HG02678 (cell line): Measurements from ENCODE around the gene ECE1.
A peak's percentile ranks its signal among the peaks of the same experiment; 100 is the strongest.

ENCODE experiments used
- ATAC-seq: cut with Tn5 transposase; IDR thresholded peaks from one replicate; pipeline ENCODE4 v1.9.1; 2021; ENCODE audit warnings: mild to moderate bottlenecking, moderate library complexity; ENCODE audit not compliant: unreplicated experiment

The ECE1 gene

DNA sequence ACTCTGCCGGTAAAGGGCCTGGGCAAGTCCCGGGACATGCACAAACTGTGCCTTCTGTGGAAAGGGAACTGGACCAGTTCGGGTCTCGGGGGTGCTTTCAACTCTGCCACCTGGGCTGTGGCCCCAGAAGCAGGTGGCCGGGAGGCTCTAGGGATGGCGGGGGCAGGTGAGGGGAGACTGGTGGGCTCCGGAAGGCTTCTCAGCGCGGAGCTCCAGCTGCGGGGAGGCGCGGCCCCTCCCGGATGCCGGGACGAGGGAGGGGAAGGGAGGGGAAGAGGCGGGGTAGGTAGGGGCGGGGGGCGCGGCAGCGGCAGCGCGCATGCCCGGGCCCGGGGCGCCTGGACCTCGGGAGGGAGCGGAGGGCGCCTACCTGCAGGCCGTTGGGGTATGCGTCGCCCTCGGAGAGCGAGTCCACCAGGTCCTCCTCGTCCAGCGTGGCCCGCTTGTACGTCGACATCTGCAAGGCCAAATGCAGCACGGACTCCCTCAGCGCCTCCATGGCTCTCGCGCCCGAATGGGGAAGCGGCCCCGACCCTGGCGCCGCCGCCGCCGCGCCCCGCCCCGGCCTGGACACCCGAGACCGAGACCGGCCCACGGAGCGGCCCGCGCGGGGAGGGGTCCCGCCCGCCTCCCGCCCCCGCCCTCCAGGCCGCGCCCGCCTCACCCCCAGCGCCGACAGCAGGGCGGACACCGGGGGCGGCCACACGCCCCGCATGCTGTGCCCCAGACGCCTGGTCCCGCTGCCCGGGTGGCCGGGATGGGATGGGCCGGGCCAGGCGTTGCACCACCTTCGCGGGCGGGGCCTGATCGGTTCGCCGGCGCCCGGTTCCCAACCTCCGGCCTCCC is at the start of gene ECE1:
ECE1 (minus strand) TSS at position 764 of the 846 bp plus-strand sequence; CDS start at position 715, 49 bp downstream.
- no peak for ATAC-seq

DNA sequence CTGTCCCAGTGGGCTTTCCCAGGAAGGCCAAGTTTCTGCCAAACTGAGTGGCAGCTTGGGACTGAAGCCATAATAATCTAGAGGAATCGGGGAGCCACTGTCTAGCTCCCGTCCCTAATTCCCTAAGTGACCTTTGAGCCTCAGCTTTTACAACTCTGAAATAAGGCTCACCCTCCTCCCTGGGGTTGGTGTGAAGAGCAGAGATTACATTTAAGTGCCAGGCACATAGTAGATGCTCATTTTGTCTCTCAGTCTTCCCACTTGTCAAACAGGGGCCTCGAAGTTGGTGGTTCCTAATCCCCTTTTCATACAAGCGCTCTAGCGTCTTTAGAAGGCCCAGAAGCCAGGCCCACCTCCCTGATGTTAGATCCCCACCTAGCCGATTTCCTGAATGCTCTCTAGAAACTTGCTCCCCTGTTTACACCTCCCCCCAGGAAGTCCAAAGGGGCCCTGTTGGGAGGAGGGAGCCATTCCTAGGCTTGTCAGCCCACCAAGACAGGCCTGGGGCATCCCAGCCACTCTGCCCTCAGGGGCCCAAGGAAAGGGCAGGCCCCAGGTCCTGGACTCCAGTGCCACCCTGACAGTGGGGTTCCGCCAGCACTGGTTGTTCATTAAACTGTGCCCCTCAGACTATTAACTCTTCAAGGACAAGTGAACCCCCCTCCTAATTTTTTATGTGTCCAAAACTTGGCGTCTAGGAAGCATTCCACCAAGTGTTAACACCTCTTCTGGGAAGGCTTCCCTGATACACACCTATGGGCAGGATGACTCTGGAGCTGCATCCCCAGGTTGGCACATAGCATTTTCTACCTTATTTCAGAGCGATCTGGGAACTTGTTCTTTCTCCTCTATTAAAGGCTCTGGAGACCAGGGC is 49.3 kb upstream of the ECE1 start:
- ATAC-seq = no peak

DNA sequence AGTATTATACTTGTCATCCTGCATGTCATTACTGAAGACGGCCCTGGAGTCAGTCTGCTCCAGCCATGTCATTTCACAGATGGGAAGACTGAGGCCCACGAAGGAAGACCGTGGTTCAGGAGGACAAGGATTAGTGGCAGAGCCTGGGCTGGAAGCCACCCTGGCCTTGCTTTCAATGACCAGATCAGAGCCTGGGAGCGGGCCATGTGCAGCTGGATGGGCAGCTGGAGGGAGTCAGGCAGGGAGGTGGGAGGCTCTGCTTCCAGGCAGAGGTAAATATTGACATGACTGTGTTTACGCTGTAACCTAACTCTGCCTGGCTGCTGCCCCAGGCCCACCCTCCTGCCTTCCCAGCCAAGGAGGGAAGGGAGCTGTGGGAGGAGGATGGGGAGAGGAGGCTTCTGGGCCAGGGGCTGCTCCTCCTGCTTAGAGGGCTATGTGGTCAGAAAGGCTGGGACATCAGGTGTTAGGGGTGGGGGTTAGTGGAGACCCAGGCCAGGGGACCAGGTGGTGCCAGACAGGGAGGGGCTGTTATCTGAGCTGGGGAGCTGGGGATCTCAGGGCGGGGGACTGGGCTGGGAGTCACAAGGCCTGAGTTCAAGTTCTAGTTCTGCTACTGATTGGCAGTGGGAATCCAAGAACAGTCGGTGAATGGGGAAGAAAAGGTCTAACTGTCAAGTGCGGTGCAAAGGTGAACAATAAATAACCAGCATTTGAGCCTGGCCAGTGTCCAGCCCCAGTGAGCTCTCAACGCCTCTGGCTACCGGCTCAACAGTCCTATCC is 48.5 kb upstream of the ECE1 start:
- no peak for ATAC-seq

DNA sequence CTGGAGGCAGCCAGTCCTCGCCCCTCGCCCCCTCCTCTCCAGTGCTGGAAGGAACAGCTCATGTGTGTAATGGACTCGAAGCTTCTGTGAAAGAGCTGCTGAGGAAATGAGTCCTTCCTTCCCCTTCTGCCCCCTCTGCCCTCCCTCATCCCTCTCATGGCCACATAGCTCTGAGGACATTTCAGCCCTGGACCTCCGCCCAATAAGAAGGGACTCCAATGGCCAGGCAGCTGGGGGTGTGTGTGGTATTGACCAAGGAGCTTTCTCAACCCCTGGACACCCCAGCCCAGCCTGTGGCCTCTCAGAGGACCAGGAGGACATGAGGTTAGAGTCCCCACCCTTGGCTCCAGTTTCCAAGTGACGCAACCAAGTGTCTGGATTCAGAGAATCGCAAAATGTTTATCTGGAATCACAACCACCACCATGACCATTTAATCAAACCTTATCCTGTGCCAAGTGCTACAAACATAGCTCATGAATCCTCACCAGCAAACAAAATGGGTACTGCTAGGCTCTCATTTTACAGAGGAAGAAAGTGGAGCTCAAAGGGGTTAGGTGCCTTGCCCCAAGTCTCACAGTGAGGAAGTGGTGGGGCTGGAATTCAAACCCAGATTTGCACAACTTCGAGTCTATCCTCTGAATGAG is 47.8 kb upstream of the ECE1 start:
- ATAC-seq = no peak

DNA sequence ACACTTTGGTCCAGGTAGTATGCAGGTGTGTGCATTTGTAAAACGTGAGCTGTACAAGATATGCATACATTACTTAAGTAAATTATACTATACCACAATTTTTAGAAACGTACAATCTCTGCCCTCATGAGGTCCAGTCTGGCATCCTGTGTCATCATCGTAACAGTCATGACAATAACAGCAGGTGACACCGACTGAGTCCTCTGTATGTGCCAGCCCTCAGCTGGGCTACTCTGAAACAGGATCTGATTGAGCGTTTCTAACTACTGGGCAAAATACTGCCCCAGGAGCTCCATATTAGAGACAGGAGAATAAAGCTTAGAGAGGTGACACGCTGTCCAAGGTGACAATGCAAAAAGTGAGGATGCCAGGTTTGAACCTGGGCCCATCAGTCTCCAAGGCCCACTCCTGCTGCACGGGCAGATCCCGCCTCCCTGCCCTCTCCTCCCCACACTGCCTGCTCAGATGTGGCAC is 47.2 kb upstream of the ECE1 start:
- ATAC-seq = no peak

DNA sequence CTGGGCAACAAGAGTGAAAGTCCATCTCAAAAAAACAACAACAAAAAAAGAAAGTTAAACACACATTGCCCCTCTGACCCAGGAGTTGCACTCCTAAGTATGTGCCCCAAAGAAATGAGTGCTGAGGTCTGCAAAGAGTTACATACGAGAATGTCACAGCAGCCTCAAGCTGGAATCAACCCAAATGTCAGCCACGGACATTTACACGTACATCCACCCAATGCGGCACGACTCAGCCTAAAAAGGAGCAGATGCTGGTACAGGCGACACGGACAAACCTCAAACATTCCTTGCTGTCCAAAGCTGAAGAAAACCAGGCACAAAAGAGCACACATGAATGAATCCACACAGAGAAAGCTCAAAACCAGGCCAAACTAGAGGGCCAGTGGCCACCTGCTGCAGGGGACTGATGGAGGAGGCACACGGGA is 46.8 kb upstream of the ECE1 start:
- no peak for ATAC-seq

DNA sequence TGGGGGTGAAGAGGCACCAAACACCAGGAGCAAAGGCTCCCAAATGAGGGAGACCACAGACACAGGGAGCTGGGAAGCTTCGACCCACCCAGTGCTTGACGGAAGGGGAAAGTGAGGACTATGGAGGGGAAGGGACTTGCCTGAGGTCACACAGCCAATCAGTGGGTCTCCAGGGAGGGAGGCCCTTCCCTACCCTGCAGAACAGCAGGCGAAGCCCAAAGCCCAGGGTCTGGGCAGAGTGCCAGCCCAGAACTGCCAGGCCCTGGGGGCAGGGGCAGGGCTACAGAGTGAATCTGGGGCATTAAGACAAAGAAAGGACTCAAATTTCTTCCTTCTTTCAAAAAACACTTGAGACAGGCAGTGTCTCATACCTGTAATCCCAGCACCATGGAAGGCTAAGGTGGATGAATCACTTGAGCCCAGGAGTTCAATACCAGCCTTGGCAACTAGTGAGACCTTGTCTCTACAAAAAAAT is 45.5 kb upstream of the ECE1 start:
- ATAC-seq = no peak

DNA sequence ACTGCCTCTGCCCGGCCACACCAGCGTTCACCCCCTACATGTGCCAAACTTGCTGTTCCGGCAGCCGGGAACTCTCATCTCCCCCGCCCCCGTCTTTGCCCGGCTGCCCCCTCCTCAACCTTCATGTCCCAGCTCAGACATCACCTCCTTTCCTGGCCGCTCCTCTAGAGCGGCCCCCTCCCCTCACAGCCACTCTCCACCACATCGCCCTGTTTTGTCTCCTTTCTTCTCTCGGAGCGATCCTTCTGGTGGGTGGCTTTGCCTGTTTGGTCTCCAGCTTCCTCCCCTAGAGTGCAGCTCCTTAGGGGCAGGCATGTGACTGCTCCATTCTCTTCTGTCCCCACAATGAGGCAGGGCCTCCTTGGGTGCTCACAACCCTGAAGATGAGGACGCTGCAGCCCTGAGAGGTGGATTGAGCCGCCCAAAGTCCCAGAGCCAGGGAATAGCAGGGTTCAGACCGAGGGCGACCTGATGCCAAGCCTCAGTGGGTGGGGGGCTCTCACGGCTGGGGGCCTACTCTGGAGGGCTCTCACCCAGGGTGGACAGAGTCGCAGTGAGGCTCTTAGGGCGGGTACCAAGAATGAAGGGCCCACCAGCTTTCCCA is 44.9 kb upstream of the ECE1 start:
- ATAC-seq = no peak

DNA sequence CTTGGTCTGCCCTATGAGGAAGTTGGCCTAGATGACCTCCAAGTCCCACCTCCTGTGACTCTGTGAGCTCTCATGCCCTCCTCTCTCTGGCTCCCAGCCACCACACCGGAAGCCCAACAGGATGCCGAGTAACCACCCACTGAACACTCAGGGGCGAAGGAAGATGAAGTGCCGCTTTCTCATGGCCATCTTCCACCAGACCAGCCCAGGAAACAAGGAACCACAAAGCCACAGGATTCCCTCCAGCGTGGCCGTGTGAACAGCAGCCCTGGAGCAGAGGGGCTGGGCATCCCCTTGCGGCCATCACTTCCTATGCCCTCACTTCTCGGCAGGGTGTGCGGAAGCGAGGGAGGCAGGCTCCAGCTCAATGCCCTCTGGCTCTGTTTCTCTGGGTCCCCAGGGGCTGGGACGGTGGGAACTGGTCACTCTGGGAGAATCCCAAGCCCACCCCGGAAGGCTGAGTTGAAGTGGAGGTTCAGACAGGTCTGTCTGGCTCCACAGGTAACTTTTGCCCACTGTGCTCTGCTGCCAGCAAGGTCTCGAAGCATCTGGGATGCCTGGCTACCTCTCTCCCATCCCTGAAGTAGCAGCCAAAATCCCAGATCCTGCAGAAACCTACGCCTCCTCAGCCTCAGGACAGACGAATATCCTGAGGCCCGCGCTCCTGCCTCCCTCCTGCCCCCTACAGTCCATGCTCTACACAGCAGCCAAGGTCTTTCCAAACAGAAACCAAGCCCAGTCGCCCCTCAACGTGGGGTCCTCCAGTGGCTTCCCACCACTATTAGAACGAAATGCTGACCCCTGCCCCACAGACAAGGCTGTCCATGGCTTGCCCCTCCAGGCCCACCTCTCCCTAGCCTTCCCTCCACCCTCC is 44.2 kb upstream of the ECE1 start:
- peak; percentile 79 for ATAC-seq

DNA sequence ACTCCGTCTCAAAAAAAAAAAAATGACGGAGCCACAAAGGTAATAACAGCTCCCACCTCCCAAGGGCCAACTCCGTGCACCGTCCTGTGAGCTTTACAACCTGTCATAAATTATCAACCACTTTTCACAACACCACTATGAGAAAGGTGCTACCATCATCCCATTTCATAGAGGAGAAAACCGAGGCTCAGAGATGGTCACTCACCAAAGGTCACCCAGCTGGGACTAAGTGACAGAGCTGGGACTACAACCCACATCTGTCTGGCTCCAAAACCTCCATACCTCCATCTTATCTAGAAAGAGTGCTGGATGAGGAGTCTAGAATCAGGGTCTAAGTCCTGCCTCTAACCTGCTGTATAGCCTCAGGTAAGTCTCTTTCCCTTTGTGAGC is 43.6 kb upstream of the ECE1 start:
- ATAC-seq = no peak

DNA sequence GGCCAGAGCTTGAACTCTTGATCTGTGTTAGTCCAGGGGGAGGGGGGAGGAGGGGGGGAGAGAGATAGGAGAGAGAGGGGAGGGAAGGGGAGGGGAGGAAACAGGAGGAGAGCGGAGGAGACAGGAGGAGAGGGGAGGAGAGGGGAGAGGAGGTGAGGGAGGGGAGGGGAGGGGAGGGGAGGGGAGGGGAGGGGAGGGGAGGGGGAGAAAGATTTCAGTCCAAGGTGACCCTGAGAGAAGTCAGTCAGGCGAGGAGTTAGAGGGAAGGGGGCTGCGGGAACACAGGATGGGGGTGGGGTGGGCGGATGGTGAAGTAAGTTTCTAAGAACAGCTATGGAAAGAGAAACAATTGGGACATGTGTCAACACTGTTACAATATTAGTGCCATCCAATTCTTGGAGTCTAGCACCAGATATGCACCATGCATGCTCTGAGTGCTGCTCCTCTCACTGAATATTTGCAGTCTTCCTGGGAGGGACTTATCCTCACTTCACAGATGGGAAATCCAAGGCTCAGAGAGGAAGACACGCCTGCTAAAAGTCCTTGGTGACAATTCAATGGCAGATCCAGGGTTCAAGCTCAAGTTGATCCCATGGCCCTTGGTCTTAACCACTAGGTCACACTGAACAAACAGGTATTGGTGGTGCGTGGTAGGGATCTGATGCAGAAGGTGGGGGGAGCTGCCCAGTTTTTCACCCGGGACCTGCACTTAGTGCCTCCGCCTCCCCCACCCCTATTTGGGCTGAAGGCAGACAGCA is 42.5 kb upstream of the ECE1 start:
- no peak for ATAC-seq

DNA sequence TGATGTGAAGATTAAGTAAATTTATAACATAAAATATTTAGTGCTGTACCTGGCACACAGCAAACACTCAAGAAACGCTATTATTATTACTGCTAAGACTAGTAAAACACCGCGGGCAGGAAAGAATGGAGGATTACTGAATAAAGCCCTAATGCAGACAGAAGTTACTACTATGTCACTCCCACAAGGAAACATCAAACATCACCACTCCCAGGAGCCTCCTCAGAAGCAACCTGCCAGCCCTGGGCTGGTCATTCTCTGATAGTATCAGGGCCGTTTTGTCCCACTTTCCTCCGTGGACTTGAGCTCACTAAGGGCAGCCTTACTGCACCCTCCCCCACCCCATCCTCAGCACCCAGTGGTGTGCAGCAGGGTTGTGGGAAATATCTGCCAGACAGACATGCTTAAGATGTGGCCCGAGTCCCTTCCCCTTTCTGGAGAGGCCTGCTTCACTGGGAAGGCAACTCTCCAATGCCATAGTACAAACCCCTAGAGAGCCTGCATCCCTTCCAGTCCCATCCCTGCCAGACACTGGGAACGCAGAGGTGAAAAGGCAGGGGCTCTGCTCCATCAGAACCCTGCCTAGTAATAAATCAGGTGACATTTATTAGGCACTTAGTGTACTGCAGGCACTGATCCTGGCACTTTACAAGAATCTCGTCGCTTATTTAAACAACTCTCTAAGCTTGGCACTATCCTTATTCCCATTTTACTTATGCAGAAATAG is 41.7 kb upstream of the ECE1 start:
- no peak for ATAC-seq

DNA sequence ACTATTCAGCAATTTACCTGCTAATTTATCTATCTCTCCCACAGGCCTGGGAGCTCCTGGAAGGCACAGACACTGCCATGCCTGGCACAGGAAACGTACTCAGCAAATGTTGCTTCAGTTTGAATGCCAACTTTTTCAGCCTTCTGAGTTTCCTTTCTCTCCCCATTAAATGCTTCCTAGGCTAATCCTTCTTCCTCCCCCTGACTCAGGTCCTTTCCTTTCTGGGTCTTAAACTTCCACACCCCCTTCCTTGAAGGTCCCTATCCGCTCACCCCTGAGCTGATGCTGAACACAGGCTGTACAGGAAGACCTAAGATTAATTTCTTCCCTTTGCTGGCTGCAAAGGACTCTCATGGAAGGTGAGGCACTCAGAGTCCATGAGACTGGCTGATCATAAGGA is 40.3 kb upstream of the ECE1 start:
- ATAC-seq = no peak

DNA sequence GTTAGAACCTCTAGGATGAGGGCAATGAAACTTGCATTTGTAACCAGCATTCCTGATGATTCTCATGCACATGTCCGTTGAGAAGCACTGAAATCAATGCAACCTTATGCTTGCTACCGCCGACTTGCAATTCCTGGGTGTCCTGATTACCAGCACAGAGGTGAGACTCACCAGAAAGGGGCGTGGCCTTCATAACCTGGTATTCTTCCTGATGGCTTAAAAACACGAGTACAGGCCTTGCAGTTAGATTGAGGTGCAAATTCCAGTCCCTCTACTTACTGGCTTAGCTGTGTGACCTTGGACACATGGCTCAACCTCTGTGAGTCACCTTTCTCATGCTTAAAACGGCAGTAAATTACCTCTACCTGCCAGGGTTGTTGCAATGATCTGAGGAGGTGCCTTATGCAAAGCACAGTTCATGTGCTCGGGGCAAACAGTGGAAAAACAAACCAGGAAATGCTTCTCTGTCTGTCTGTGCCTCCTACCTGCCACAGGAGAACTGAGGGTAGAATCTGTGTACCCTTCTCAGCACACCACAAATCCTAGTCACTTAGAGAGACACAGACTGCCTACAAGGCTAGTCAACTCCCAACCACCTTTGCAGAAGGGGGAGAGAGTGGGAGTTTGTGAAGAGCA is 39.1 kb upstream of the ECE1 start:
- ATAC-seq = no peak

DNA sequence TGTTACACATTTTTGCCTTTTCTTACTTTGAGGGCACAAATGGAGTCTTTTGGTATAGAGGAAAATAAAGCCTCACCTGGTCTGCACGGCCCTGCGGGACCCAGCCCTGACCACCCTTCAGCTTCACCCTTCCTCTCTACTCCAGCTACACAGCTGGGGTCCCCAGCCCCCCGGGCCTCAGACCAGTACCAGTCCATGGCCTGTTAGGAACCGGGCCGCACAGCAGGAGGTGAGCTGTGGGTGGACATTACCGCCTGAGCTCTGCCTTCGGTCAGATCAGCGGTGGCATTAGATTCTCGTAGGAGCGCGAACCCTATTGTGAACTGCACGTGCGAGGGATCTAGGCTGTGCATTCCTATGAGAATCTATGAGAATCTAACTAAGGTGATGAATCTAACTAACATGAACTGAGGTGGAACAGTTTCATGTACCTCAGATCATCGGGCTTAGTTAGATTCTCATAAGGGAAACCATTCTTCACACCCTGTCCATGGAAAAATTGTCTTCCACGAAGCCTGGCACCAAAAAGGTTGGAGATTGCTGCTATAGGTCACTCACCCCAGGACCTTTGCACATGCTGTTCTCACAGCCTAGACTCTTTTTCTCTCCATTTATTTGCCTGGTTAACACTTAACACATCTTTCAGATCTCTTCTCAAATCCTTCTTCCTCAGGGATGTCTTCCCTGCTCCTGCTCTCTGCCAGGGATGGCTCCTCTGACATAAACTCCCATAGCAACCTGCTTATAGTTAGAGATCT is 37.5 kb upstream of the ECE1 start:
- no peak for ATAC-seq

DNA sequence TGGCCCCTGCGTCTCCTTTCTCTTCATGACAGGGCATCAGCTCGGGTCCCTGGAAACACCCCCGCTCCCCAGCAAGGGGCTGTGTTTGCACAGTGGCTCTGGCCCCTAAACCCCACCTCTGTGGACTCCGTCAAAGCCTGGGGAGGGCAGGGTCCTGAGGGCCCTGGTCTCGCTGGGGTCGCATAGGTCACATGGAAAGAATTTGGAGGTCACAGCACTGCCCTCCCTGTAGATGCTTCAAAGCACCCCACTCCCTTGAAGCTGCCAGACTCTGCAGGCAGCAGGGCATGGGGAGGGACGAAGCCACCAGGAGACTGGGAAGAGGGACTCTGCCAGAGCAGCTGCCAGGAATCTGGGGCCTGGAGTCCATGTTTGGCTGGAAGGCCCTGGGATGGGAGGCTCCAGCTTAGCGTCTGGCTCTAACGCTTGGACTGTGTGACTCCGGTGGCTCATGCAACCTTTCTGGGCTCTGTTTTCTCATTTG is 36.6 kb upstream of the ECE1 start:
- no peak for ATAC-seq
